ENCODE results near the gene DMXL2. TPM values are rescaled to one million over a fixed set of nuclear protein-coding genes. Genes with fewer than 3 reads are reported as not detected.
A peak's percentile ranks its signal among the peaks of the same experiment; 100 is the strongest.

Gene DMXL2
- total RNA-seq, 6 experiments from 2014 or later: 10.1 to 12.5 (median 10.7) TPM

- no peak for TF ChIP-seq CTCF (IDR thresholded peaks at IDR 0.05)
- no peak for DNase-seq
- no peak overlapping the region for H3K27ac Mint-ChIP-seq
Measured at GRCh38 chr15:51634591-51635198, 12.1 kb upstream of the DMXL2 start.

DNA sequence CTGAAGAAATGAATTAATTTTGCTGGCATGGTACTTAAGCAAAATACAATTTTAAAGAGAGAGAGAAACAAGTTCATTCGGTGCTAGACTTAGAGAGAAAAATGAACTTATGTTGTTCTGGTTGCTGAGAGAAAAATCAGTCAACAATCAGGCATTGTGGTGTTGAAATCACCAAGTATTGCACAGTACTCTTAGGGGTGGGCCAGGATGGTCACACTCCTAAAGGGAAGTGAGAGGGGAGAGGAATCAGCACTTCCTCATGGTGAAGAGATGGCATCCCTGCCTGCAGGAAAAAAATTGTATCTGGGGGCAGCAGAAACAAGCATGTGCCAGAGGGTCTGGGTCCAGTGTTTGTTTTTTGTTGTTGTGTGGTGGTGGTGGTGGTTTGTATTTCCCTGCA is 7.0 kb upstream of the DMXL2 start:
- Mint-ChIP-seq H3K4me3 (no peak overlapping the region), H3K36me3 (ENCODE audit: low read depth) (no peaks in the 10 kb centered on the region), H3K27me3 (ENCODE audit: insufficient read depth) (peaks cover 20% of the 10 kb centered on the region), H3K27ac (no peak overlapping the region), H3K4me1 (ENCODE audit: low read depth) (no peaks in the 10 kb centered on the region), H3K9me3 (no peaks in the 10 kb centered on the region)
- TF ChIP-seq CTCF (IDR thresholded peaks at IDR 0.05): no peak
- no peak for DNase-seq

More at GRCh38 chr15:51634591-51635198, 12.1 kb upstream of the DMXL2 start:
- H3K4me3 Mint-ChIP-seq: no peak overlapping the region
- peaks cover 13% of the 10 kb centered on the region for H3K27me3 Mint-ChIP-seq (ENCODE audit: insufficient read depth)
- H3K36me3 Mint-ChIP-seq (ENCODE audit: low read depth): no peaks in the 10 kb centered on the region
- H3K9me3 Mint-ChIP-seq: no peaks in the 10 kb centered on the region
- H3K4me1 Mint-ChIP-seq (ENCODE audit: low read depth): no peaks in the 10 kb centered on the region

- H3K9me3 Mint-ChIP-seq: no peaks in the 10 kb centered on the region
- no peak overlapping the region for H3K27ac Mint-ChIP-seq
- peaks cover 18% of the 10 kb centered on the region for H3K27me3 Mint-ChIP-seq (ENCODE audit: insufficient read depth)
- H3K4me1 Mint-ChIP-seq (ENCODE audit: low read depth): peaks cover 24% of the 10 kb centered on the region
- no peak for TF ChIP-seq CTCF (IDR thresholded peaks at IDR 0.05)
- no peaks in the 10 kb centered on the region for H3K36me3 Mint-ChIP-seq (ENCODE audit: low read depth)
- H3K4me3 Mint-ChIP-seq: no peak overlapping the region
- no peak for DNase-seq
Measured at GRCh38 chr15:51625236-51625635, 2.7 kb upstream of the DMXL2 start.

DNA sequence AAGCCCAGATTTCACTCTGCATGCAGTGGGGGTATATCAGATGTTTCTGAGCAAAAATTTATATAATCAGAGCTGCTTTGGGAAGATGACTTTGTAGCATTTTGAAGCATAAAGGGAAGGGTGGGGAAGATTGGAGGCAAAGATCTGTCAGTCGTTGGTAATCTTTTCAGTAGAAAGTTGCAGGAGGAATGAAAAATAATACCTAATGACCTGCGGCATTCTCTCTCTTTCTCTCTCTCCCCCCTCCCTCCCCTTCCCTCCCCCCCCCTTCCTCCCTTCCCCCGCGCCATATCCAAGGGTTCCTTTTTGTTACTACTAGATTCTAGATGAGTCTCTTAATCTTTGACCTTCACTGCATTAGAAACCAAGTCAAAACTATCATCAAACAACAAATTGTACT is 1.5 kb upstream of the DMXL2 start:
- no peaks in the 10 kb centered on the region for H3K36me3 Mint-ChIP-seq (ENCODE audit: low read depth)
- H3K4me1 Mint-ChIP-seq (ENCODE audit: low read depth): peaks cover 27% of the 10 kb centered on the region
- H3K9me3 Mint-ChIP-seq: no peaks in the 10 kb centered on the region
- TF ChIP-seq CTCF (IDR thresholded peaks at IDR 0.05): no peak
- H3K4me3 Mint-ChIP-seq: no peak overlapping the region
- H3K27ac Mint-ChIP-seq: no peak overlapping the region
- H3K27me3 Mint-ChIP-seq (ENCODE audit: insufficient read depth): peaks cover 18% of the 10 kb centered on the region
- DNase-seq: no peak

GRCh38 chr15:51623386-51623938 is 891 bp upstream of the DMXL2 start:
- peaks cover 16% of the 10 kb centered on the region for H3K27me3 Mint-ChIP-seq (ENCODE audit: insufficient read depth)
- peaks cover 27% of the 10 kb centered on the region for H3K4me1 Mint-ChIP-seq (ENCODE audit: low read depth)
- H3K27ac Mint-ChIP-seq: no peak overlapping the region
- peak overlapping the region; percentile 95 for H3K4me3 Mint-ChIP-seq
- H3K36me3 Mint-ChIP-seq (ENCODE audit: low read depth): no peaks in the 10 kb centered on the region
- DNase-seq: no peak
- TF ChIP-seq CTCF (IDR thresholded peaks at IDR 0.05): no peak
- no peaks in the 10 kb centered on the region for H3K9me3 Mint-ChIP-seq
